Glomerular endothelial cell (primary cell): ENCODE data around the gene GTF3C1. TPM values are rescaled to one million over a fixed set of nuclear protein-coding genes. Genes with fewer than 3 reads are reported as not detected.
"Not testable (repeated sequence)": the region's sequence is repeated elsewhere in the genome, so short reads cannot be mapped to it uniquely, and the experiment has no call there.

Experiments
- DNase-seq: peaks from one replicate; pipeline ENCODE4 v3.0.0-alpha.2; 2011; ENCODE audit warnings: low read depth, low spot score; ENCODE audit errors: extremely low read depth
- total RNA-seq: library from RNA; depleted of rRNA; stranded (reverse); fragments of >200 nt; gene quantifications from 2 replicates; pipeline ENCODE4 v1.2.3, GENCODE V29; 2015

Gene GTF3C1
- total RNA-seq, 1 donor from 2014 or later, result 123 TPM

GRCh38 chr16:27449434-27450195, 100.1 kb downstream of the GTF3C1 start:
- DNase-seq, result no peak

DNA sequence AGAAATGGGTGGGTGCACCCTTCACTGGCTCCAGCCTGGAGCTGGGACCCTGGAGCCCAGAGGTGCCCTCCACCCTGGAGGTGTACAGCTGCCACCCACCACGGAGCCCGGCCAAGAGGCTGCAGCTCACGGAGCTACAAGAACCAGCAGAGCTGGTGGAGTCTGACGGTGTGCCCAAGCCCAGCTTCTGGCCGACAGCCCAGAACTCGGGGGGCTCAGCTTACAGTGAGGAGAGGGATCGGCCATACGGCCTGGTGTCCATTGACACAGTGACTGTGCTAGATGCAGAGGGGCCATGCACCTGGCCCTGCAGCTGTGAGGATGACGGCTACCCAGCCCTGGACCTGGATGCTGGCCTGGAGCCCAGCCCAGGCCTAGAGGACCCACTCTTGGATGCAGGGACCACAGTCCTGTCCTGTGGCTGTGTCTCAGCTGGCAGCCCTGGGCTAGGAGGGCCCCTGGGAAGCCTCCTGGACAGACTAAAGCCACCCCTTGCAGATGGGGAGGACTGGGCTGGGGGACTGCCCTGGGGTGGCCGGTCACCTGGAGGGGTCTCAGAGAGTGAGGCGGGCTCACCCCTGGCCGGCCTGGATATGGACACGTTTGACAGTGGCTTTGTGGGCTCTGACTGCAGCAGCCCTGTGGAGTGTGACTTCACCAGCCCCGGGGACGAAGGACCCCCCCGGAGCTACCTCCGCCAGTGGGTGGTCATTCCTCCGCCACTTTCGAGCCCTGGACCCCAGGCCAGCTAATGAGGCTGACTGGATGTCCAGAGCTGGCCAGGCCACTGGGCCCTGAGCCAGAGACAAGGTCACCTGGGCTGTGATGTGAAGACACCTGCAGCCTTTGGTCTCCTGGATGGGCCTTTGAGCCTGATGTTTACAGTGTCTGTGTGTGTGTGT, 100.9 kb downstream of the GTF3C1 start:
- DNase-seq, result no peak

DNA sequence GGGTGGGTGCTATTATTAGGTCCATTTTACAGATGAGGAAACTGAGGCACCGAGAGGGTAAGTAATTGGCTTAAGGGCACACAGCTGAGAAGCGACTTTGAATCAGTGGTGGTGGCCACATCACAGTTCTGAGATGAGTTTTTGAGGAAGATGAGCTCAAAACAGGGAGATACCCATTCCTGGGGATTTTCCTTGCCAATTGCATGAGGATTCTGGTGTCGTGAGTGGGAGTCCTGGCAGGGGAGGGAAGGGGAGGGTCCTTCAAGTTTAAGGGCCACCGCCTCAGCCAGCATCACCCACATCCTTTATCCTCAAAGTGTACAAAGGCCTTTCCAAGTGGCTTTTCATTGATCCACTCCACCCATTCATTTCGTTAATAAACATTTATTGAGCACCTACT, 102.4 kb downstream of the GTF3C1 start:
- no peak for DNase-seq

DNA sequence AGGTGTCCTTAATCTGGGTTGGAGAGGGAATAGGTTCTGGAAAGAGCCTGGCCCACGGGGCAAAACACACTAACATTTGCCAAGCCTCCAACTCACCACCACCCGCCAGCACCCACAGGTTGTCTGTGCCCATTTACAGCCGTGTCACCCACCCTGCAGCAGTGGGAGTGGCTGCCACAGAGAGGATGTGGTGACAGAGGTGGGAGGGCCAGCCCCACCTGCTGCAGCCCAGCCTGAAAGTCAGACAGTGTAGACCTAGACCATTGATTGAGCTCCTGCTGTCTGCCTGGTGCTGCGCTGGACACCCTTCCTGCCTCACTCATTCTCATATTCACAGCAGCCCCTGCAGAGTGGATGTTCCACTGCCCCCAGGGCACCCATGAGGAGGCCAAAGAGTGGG, 103.0 kb downstream of the GTF3C1 start:
- DNase-seq, result no peak

- no peak for DNase-seq
Observed at GRCh38 chr16:27445502-27446175, 104.1 kb downstream of the GTF3C1 start.

GRCh38 chr16:27444470-27444869, 105.2 kb downstream of the GTF3C1 start:
- DNase-seq, result no peak

GRCh38 chr16:27444015-27444414, 105.7 kb downstream of the GTF3C1 start:
- no peak for DNase-seq

DNA sequence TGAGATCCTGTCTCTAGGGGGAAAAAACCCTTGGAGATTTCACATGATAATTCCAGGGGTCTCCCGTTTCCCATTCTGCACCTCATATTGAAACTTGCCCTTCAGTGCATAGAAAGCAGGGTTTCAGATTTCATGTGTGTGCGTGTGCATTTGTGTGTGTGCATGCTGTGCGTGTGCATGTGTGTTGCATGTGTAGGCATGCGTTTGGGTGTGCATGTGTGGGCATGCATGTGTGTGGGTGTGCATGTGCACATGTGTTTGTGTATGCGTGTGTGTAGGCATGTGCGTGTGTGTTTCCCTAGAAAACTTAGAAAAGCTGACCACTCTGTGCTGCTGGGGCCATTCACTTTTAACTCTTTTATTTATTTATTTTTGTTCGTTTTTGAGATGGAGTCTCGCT, 107.7 kb downstream of the GTF3C1 start:
- DNase-seq, result no peak

DNA sequence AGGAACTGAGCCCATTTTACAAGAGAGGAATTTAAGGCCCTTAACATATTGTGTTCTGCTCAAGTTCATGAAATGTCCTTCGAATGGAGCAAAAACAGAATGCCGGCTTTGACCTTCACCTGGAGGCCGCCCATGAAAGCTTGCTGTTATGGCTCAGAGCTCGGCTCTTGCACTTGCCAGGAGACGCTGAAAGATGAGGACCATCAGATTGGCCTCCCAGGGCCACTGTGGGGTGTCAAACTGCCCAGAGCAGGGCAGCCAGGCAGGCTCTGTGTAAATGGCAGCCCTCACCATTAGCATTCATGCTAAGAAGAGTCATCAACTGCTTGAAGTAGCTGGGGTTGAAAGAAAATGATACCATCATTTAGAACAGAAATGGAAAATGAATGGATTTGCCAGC, 108.4 kb downstream of the GTF3C1 start:
- no peak for DNase-seq

GRCh38 chr16:27439271-27440018, 110.3 kb downstream of the GTF3C1 start:
- no peak for DNase-seq

DNA sequence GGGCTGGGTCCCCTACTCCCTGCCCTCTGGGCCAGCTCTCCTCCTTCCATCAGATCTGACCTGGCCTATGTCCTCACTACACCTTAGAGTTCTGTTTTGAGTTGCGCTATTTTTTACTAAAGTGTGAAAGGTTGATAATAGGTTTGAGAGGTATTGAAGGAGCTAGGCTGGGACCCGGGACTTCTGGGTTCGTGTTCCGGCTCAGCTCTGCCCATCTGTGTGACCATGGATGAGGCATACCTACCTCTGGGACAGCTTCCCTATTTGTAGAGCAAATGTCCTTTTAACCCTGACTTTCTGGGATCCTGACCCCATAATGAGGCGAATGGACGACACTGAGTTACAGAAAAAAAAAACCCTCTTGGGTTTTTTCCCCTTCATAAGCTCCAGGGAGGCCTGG, 111.8 kb downstream of the GTF3C1 start:
- no peak for DNase-seq

GRCh38 chr16:27436921-27437650, 112.6 kb downstream of the GTF3C1 start:
- DNase-seq, result no peak

GRCh38 chr16:27436065-27436464, 113.6 kb downstream of the GTF3C1 start:
- no peak for DNase-seq

- not testable (repeated sequence) for DNase-seq
Observed at GRCh38 chr16:27435146-27435545, 114.6 kb downstream of the GTF3C1 start.

DNA sequence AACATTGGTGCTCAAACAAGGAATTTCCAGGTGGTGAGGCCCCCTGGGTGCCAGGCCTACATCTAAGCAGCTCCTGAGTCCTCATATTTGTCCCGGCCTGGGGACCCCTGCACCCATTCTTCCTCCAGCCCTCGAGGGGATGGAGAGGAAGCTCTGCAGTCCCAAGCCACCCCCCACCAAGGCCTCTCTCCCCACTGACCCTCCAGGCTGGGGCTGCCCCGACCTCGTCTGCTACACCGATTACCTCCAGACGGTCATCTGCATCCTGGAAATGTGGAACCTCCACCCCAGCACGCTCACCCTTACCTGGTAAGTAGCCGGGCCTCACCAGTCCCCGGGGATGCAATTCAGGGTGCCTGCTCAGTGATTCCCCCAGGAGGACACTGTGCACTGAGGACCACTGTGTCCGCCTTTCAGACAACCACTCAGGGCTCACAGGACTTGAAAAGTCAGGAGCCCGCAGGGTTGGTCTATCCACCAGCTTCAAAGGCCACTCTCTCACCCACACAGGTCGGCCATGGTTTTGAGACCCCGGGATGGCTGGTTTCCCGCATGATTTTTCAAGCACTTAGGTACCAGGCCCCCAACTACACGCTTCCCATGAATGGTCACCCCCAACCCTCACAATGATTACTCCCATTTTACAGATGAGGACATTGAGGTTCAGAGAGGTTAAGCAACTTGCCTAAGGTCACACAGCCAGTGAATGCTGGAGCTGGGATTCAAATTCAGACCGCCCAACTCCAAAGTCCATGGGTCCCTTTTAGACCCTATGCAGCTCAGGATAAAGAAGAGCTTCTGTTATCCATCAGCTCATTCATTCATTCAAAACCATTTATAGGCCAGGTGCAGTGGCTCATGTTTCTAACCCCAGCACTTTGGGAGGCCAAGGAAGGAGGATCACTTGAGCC, 115.3 kb downstream of the GTF3C1 start:
- DNase-seq, result no peak

DNA sequence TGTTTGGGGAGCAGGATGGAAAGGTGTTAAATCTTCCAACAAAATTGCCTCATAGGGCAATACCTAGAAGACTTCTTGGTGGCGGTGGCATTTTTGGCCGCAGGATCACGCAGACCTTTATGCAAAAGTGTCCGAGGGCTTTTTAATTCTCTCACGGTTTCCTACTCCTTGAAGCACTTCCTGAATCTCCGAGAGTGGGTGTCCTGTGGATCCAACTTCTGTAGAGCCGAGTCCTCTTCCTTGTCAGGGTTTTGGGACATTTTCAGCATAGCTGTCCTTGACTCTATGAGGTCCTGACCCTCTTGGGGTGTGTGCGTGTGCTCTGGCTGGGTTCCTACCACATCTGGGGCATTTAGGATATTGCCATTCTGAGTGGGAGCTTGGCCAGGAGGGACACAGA, 116.1 kb downstream of the GTF3C1 start:
- DNase-seq, result no peak

- not testable (repeated sequence) for DNase-seq
Observed at GRCh38 chr16:27433191-27433590, 116.5 kb downstream of the GTF3C1 start.

DNA sequence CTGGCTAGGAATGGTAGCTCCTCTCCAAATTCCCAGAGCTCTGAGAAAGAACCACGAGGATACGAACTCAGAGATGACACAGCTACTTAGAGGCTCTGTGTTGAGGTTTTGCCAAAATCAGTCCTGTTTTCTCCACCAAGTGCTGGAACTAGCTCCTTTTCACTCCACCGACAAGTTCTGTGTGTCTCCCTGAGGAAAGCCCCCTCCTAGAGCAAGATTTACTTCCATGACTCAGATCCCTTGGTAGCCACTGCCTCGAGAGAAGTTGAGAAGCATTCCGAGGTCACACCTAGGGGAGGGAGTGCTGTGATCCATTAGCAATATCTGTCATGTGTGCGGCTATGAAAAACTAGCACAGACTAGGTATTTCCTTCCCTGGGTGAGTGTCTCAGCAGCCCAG, 117.2 kb downstream of the GTF3C1 start:
- no peak for DNase-seq
